ENCODE measurements around the gene RUNX1.

The RUNX1 gene

GRCh38 chr21:34875830-34876229, 173.3 kb downstream of the RUNX1 start:
- no peak for DNase-seq

GRCh38 chr21:34874684-34875513, 174.2 kb downstream of the RUNX1 start:
- DNase-seq: no peak

GRCh38 chr21:34871026-34871908, 177.8 kb downstream of the RUNX1 start:
- DNase-seq: no peak

GRCh38 chr21:34870246-34870645, 178.9 kb downstream of the RUNX1 start:
- no peak for DNase-seq

- DNase-seq: no peak
Observed at GRCh38 chr21:34869545-34869944, 179.6 kb downstream of the RUNX1 start.

GRCh38 chr21:34867785-34868184, 181.3 kb downstream of the RUNX1 start:
- no peak for DNase-seq

- peak; percentile 84 for DNase-seq
Observed at GRCh38 chr21:34865400-34866241, 183.5 kb downstream of the RUNX1 start.

GRCh38 chr21:34864370-34865149, 184.5 kb downstream of the RUNX1 start:
- no peak for DNase-seq

- DNase-seq: no peak
Observed at GRCh38 chr21:34862951-34863350, 186.2 kb downstream of the RUNX1 start.

GRCh38 chr21:34861258-34861657, 187.8 kb downstream of the RUNX1 start:
- no peak for DNase-seq

- DNase-seq: no peak
Observed at GRCh38 chr21:34859976-34860653, 189.0 kb downstream of the RUNX1 start.

GRCh38 chr21:34858559-34858958, 190.5 kb downstream of the RUNX1 start:
- DNase-seq: no peak

GRCh38 chr21:34857874-34858273, 191.2 kb downstream of the RUNX1 start:
- DNase-seq: no peak

- DNase-seq: no peak
Observed at GRCh38 chr21:34857122-34857713, 191.9 kb downstream of the RUNX1 start.

GRCh38 chr21:34852448-34852847, 196.7 kb downstream of the RUNX1 start:
- no peak for DNase-seq

GRCh38 chr21:34850166-34850690, 198.9 kb downstream of the RUNX1 start:
- DNase-seq: no peak

- DNase-seq: no peak
Observed at GRCh38 chr21:34846601-34847112, 202.4 kb downstream of the RUNX1 start.

GRCh38 chr21:34845521-34846451, 203.3 kb downstream of the RUNX1 start:
- peak; percentile 65 for DNase-seq

- DNase-seq: no peak
Observed at GRCh38 chr21:34844924-34845238, 204.2 kb downstream of the RUNX1 start.
